Stimulated activated CD4-positive, alpha-beta T cell treated with anti-CD3 and anti-CD28 coated beads, TNF-alpha, amount 100 ng/mL, for 24 hours (primary cell): ENCODE data around the gene PKP2.

Experiments
- DNase-seq, 3 experiments: peaks; one replicate each; pipeline ENCODE4 v3.0.0-alpha.2; 2020; ENCODE audit warnings: low read depth in 3 of 3

Gene PKP2

GRCh38 chr12:32811686-32812392, 84.7 kb downstream of the PKP2 start:
- DNase-seq: no peak

DNA sequence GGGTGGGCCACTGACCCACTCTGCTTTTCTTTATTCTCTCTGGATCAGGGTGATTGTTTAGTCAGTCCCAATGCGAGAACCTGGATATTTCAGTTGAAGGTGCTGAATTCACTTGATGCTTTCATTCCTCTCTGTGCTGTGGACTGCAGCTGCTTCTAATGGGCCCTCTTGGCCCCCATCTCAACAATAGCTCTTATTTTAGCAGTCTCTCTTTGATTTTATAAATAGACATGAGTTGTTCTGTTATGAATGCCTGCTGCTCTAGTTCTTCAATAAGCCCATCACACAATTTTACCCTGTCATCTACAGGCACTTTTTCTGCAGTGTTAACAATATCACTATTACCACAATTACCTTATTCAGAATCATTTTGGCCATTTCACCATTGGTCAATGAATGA, 86.7 kb downstream of the PKP2 start:
- DNase-seq: no peak

- no peak for DNase-seq
Observed at GRCh38 chr12:32809196-32809595, 87.4 kb downstream of the PKP2 start.

DNA sequence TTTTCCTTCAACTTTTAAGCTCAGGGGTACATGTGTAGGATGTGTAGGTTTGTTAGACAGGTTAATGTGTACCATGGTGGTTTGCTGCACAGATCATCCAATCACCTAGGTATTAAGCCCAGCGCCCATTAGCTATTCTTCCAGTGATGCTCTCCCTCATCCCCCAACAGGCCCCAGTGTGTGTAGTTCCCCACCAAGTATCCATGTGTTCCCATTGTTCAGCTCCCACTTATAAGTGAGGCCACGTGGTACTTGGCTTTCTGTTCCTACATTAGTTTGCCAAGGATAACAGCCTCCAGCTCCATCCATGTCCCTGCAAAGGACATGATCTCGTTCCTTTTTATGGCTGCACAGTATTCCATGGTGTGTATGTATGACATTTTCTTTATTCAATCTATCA, 92.3 kb downstream of the PKP2 start:
- no peak for DNase-seq

DNA sequence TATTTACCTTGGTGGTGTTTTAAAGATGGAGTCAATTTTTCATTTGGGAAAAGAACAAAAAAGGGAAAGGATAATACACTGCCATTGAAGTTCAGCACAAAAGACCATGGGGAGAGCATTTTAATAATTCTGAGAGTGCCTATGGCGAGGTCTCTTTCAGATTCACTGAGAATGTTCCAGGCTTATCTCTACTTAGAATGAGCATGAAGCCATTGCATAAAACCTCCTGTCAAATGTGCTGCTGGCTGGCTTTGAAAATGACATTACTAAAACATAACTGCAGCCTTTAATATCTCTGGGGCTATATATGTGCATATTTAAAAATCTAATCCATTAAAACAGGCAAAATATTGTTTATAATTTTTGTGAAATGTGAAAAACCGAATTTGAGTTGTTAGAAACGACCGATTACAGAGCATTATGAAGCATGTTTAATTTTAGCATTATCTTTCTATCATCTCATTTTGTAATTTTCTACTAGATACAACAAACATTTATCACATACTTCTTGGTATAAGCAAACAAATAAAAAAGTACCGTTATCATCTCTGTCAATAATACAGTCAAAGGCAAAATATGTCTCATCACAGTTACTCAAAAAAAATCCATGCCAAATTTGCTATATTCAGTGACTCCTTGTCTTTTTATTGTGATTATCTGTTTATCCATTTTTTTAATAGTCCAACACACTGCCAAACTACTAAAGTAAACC, 95.2 kb downstream of the PKP2 start:
- DNase-seq: no peak

DNA sequence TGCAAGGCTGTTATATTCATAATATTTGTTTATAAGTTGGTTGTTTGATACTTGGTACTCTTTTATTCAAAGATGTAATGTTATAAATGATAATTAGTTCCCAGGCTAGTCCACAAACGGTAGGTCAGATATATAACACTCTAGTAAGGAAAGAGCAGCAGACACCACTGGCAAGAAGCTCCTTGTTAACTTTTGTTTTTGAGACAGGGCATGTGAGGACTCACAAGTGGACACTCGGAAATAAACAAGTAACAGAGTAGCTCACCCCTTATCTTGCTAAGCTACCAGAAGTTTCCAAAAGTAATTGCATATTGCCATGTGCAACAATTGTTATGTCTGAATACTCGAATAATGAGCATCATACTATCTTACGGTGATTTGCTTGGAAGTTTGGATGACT, 102.3 kb downstream of the PKP2 start:
- no peak for DNase-seq

- no peak for DNase-seq
Observed at GRCh38 chr12:32789916-32790315, 106.7 kb downstream of the PKP2 start.

DNA sequence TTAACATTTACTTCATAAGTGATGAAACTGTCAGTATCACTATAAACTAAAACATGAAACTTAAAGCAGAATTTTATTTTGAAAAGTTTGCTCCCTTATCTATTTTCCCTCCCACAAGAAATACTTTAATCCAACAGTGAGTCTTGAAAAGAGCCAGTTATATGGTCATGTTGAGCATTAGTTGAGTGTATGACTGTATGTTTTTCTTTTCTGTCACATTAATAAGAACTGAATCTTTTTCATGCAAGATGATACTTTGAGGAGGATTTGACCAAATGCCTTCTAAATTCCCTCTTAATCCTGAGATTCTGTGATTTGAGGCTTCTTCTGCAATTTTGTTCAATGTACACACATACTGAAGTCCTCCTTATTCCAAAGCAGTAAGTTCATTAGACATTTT, 107.1 kb downstream of the PKP2 start:
- DNase-seq: no peak

DNA sequence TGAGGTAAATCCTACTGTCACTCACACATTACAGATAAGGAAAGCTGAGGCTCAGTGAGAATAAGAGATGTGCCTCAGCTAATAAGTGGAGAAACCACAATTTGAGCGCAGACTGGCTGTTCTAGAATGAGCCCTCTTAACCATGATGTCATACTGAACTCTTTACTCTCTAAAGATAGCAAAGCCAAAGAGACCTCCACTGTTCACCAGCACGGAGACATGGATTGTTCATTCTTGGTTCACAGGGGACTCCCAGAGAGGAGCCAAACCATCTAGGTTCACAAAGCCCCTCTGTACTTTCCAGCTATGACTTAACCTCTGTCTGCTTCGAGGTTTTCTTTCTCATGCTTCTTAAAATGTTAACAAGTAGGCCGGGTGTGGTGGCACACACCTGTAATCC, 108.2 kb downstream of the PKP2 start:
- no peak for DNase-seq

GRCh38 chr12:32785557-32785956, 111.0 kb downstream of the PKP2 start:
- DNase-seq: no peak

- DNase-seq: no peak
Observed at GRCh38 chr12:32783029-32783428, 113.5 kb downstream of the PKP2 start.

DNA sequence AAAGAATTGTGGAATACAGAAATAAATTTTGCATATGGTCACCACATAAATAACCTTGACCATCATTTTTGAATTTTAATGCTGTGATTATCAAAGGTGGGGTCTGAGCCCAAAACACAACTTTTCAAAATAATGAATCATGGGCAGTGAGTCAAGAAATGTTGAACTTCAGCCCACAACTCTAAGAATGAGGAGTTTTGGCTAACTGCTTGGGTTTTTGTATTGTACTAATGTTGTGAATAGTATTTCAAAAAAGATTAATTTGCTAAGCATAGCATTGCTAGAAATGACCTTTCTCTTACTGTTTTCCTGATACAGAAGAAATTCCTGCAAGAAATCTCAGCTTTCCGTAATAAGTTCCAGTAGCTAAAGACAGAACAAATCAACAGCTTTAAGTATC, 116.5 kb downstream of the PKP2 start:
- no peak for DNase-seq

- no peak for DNase-seq
Observed at GRCh38 chr12:32777691-32778175, 118.8 kb downstream of the PKP2 start.

DNA sequence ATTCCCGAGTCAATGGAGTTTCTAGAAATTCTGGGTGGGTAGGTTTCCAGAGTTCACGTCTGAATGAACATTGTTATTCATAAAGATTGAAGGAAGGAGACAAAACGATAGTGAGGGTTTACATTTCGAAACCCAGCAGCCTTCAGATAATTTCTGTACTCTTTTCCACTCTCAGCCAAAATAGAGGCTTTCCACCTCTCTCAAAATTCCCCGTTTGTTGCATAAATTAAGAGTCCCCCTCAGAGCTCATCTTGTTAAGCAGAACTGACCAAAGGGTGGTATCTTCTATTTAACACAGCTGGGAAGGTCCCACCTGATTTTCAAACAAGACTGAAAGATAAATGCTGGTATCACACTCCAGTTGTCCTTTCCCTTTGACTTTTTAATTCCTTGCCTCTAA, 119.4 kb downstream of the PKP2 start:
- no peak for DNase-seq

GRCh38 chr12:32776258-32776657, 120.3 kb downstream of the PKP2 start:
- DNase-seq: no peak

- DNase-seq: no peak
Observed at GRCh38 chr12:32773691-32774090, 122.9 kb downstream of the PKP2 start.

DNA sequence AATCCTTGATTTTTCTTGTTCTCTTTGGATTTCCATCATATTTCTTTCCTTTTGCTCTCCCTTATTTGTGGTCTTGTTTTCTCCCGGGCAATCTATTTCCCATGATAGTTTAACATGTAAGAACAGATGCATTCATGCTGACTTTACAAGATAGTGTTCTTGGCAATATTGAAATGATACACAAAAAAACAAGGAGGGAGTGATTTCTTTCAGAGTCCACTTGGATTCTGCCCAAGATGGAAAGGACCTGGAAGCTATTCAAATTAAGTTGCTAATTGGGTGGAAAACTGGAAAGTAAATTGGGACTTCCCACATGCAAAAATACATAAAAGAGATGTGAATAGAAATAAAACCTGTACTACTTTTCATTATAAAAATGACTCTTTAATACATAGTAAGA, 126.4 kb downstream of the PKP2 start:
- no peak for DNase-seq

- DNase-seq: no peak
Observed at GRCh38 chr12:32768518-32768917, 128.1 kb downstream of the PKP2 start.

- DNase-seq: no peak
Observed at GRCh38 chr12:32765906-32766305, 130.7 kb downstream of the PKP2 start.

GRCh38 chr12:32761716-32762115, 134.9 kb downstream of the PKP2 start:
- DNase-seq: no peak

GRCh38 chr12:32757157-32757556, 139.4 kb downstream of the PKP2 start:
- DNase-seq: no peak

- no peak for DNase-seq
Observed at GRCh38 chr12:32756476-32757066, 140.0 kb downstream of the PKP2 start.
